22Rv1 (cell line): ENCODE measurements around the gene PRR13.

ENCODE experiments used
- H3K27ac ChIP-seq: fragments of 450-650 bp; 2 replicates; pipeline ENCODE4 v1.5.1; 2017
- ZFX ChIP-seq: fragments of 450-650 bp; IDR thresholded peaks from 2 replicates; pipeline ENCODE4 v1.6.1; 2017; ENCODE audit warnings: antibody characterized with exemption, borderline replicate concordance
- TF ChIP-seq, protein P1 (sequence below): fragments of 450-650 bp; IDR thresholded peaks from 2 replicates; pipeline ENCODE4 v1.5.1; 2017; ENCODE audit warnings: mild to moderate bottlenecking

The PRR13 gene

GRCh38 chr12:53452159-53453077, 10.9 kb downstream of the PRR13 start:
- H3K27ac ChIP-seq: peak overlapping the region; percentile 84
- TF ChIP-seq, protein P1, sequence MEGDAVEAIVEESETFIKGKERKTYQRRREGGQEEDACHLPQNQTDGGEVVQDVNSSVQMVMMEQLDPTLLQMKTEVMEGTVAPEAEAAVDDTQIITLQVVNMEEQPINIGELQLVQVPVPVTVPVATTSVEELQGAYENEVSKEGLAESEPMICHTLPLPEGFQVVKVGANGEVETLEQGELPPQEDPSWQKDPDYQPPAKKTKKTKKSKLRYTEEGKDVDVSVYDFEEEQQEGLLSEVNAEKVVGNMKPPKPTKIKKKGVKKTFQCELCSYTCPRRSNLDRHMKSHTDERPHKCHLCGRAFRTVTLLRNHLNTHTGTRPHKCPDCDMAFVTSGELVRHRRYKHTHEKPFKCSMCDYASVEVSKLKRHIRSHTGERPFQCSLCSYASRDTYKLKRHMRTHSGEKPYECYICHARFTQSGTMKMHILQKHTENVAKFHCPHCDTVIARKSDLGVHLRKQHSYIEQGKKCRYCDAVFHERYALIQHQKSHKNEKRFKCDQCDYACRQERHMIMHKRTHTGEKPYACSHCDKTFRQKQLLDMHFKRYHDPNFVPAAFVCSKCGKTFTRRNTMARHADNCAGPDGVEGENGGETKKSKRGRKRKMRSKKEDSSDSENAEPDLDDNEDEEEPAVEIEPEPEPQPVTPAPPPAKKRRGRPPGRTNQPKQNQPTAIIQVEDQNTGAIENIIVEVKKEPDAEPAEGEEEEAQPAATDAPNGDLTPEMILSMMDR: peak; percentile 86
- TF ChIP-seq ZFX: peak; percentile 99

GRCh38 chr12:53453953-53454640, 12.6 kb downstream of the PRR13 start:
- TF ChIP-seq, protein P1: no peak
- no peak for TF ChIP-seq ZFX
- H3K27ac ChIP-seq: peak overlapping the region; percentile 84; the same call in 1 of the 2 replicates

DNA sequence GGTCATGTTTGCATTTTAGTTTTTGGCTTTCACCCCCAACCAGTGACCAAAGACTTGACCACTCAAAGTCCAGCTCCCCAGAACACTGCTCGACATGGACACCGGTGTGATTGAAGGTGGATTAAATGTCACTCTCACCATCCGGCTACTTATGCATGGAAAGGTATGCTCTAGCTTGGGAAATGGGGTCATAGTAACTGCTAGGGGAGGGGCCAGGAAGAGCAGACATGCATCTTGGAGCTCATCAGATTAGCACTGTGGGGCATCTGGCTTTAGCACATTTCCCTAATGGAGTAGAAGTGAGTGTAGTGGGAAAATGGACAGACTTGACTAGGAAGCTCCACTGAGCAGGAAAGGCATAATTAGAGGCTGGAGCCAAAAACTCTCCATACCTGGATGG, 13.2 kb downstream of the PRR13 start:
- no peak overlapping the region for H3K27ac ChIP-seq
- TF ChIP-seq, protein P1: no peak
- TF ChIP-seq ZFX: no peak

DNA sequence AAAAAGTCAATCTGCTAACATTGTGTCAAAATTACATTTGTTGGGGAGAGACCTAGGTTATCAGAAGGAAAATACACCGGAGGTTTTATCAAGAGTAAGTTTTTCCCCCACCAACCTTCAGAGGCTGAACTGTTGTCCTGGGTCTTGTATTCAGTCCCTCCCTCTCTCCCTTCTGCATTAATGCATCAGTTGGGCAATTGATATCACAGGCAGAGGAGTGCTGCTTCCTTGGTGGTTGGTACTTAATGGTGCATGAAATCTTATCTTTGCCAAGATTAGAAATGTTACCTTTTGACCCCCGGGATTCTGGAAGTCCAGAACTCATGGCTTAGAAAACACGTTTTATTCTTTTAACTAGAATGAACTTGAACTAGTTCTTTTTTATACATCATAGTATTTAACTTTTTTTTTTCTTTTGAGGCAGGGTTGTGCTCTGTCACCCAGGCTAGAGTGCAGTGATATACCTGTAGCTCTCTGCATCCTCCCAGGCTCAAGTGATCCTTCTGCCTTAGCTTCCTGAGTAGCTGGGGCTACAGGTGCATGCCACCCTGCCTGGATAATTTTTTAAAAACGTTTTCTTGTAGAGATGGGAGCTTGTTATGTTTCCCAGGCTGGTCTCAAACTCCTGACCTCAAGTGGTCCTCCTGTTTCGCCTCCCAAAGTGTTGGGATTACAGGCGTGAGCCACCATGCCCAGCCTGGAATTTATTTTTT, 15.3 kb downstream of the PRR13 start:
- no peak overlapping the region for H3K27ac ChIP-seq

GRCh38 chr12:53459097-53459496, 17.6 kb downstream of the PRR13 start:
- no peak overlapping the region for H3K27ac ChIP-seq
- no peak for TF ChIP-seq ZFX

More for the DNA sequence above, 15.3 kb downstream of the PRR13 start:
- no peak for TF ChIP-seq ZFX
- TF ChIP-seq, protein P1: no peak

- no peak overlapping the region for H3K27ac ChIP-seq
- no peak for TF ChIP-seq ZFX
- TF ChIP-seq, protein P1: no peak
Measured at GRCh38 chr12:53461059-53461458, 19.5 kb downstream of the PRR13 start.

DNA sequence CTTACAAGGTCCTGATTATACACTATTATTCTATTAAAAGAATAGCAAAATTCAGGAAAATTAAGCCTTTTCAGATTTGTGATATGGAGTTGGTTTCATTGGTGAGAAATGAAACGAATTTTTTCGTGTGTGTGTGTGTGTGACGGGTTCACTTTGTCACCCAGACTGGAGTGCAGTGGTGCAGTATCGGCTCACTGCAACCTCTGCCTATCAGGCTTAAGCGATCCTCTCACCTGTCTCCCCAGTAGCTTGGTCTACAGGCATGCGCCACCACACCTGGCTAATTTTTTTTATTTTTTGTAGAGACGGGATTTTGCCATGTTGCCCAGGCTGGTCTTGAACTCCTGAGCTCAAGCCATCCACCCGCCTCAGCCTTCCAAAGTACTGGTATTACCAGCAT, 20.1 kb downstream of the PRR13 start:
- no peak overlapping the region for H3K27ac ChIP-seq
- TF ChIP-seq ZFX: no peak
- TF ChIP-seq, protein P1: no peak
